GM21737 (cell line): Measurements from ENCODE around the gene ZBTB7C.

Source experiments
- ATAC-seq: cut with Tn5 transposase; IDR thresholded peaks from one replicate; pipeline ENCODE4 v1.9.1; 2021; ENCODE audit warnings: mild to moderate bottlenecking, moderate library complexity; ENCODE audit not compliant: unreplicated experiment

Gene ZBTB7C

DNA sequence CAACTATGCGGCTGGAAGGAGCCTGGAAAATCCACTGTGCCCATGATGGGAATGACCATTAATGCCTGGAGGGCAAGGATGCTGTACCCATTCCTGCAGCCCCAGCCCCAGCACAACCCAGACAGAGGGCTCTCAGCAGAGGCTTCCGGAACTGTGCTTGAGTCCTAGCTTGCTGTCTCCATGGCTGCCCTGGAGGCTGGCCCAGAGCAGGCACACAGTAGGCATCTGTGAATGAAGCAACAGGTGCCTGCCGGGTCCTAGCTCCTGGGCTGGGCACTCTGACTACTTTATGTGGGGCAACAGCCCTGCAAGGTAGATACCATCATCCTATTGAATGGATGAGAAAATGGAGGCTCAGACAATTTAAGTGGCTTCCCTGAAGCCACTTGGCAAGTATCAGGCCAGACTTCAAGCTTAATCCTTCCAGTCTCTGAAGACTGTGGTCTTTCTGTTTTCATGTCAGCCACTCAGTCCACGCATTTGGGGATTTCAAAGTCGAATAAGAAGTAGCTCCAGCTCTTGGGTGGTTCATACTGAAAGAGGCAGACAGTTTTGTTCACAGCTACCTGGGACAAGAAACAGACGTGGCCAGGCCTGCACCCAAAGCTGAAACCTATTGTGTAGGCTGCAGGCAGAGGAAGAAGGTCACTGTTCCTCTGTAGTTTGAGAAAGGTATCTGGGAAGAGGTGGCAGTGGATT, 237.5 kb downstream of the ZBTB7C start:
- no peak for ATAC-seq

DNA sequence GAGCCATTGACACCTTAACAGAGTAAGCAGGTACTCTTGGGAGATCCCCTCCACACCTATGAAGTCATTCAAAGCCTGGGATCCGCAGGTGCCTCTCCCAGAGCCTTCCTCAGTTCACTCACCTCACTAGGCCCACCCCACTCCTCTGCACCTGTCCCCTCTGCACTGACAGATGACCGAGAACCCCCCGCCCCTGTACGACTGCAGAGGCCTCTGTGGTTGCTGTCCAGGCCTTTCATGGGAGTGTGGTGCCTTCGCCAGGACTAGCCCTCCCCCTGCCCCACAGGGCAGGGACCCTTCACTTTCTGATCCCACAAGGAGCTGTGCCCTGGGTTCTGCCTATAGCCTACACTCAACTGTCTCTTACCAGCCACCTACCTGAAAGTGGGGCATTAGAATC, 238.5 kb downstream of the ZBTB7C start:
- ATAC-seq, result no peak

DNA sequence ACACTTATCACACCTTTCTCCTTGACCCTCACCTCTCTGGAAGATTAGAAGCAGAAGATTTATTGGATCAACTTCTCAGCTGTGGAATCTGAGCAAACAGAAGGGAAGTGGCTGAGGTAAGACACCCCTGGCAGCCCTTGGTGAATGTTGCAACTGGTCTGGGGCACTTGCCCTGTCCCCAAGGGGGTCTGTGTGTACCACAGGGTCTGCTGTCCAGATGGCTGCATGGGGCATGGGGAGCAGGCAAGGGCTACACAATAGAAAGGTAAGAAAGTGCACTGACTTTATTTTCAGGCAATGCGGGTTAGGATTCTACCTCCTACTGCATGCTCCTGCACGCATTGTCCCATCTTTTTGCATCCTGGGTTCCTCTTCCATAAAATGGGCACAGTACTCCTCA, 240.3 kb downstream of the ZBTB7C start:
- ATAC-seq, result no peak

DNA sequence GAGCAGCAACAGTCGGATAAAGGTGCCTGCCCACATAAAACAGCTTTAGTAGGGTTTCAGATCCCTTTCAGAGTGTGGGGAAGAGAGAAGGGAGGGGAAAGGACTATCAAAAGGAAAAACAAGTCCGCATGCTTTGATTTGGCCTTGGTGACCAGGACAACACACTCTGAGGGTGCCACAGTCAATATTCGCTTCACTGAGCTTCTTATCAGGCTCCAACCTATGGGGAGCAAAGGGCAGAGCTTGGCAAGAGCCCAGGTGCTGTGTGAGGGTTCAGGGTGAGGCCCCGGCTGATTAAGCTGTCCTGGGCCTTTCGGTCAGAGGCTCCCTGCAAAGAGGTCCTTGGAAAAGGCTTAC, 241.3 kb downstream of the ZBTB7C start:
- no peak for ATAC-seq

DNA sequence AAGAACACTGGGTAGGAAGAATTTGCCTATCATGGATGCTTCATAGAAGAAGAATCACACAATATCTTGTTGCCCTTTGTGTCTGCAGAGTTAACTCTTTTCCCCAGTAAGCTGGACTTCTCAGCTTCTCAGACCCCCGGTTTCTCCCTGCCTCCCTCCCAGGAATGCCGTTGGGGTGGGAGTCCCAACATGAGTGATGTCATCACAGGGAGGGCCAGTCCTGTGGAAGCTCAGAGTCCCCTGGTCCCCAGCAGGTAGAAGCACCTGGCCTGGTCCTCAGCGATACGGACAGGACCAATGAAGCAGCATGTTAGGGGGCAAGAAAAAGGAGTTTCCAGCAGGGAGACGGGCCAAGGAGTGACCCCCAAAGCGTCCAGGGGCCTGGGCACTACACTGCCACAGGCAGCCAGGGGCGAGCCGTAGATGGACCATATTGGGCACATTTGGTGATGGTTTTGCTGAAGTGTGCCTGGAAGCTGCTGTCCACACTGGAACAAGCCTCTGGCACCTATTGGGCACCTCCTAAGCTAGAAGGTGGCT, 242.8 kb downstream of the ZBTB7C start:
- no peak for ATAC-seq

DNA sequence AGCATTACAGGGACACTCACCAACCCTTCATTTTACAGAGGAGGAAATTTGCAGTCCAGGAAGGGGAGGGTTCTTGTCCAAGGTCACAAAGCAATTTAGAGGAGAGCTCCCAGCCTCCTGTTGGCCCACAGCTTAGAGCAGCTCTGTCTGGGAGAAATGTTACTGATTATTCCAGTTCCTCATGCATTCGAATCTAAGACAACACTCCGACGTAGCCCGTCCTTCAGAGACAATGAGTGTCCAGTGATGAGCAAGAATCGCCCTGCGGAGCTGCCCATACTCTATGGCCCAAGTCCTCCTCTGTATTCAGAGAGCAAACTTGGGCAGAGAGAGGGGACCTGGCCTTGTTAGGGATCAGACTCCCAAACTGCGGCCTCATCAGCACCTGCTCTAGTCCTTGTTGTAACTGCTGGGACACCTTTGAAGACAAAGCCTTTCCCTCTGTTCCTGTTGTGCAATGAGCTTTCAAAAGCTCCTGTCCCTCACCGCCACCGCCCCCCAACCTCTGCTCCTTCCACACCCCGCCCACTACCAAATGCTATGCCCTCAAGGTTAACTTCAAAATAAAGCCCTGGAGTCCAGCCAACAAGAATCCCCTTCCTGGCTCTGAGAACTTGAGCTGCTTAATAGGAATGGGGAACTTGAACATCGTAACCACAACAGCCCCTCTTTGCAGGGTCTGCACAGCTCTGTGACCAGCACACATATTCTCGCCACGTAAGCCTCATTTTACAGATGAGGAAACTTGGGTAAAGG, 243.9 kb downstream of the ZBTB7C start:
- no peak for ATAC-seq

DNA sequence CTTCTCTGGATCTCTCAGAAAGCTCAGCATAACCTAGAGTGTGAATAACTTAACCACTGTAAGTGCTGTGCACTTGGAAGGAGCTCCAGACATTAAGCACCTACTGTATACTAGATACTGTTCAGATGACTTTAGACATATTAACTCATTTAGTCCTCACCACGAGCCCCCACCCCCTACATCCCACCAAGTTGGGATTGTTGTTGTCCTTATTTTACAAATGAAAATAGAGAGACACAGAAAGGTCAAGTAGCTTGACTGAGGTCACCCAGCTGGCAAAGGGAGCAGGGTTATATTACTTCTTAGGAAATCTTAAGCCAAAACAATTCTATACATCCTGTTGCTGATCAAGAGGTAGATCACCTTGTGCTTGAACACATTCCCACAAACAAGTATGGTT, 244.5 kb downstream of the ZBTB7C start:
- ATAC-seq, result no peak

DNA sequence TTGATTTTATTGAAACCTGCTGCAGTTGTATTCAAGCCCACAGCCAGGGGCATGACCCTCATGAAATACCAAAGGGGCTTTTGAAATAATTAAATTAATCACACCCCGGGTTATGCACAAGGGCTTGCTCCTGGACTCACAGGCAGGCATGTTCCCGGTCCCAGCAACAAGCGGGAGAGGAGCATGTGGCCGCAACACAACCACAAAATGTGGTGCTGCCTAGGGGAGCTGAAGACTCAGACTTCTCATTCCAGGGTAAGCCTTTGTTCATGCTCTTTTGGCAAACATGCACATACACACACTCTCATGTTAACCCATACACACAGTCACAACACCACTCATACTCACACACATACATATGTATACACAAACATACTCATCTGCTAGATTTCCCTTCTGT, 245.1 kb downstream of the ZBTB7C start:
- ATAC-seq, result no peak

GRCh38 chr18:48163738-48164115, 245.5 kb downstream of the ZBTB7C start:
- ATAC-seq, result no peak

DNA sequence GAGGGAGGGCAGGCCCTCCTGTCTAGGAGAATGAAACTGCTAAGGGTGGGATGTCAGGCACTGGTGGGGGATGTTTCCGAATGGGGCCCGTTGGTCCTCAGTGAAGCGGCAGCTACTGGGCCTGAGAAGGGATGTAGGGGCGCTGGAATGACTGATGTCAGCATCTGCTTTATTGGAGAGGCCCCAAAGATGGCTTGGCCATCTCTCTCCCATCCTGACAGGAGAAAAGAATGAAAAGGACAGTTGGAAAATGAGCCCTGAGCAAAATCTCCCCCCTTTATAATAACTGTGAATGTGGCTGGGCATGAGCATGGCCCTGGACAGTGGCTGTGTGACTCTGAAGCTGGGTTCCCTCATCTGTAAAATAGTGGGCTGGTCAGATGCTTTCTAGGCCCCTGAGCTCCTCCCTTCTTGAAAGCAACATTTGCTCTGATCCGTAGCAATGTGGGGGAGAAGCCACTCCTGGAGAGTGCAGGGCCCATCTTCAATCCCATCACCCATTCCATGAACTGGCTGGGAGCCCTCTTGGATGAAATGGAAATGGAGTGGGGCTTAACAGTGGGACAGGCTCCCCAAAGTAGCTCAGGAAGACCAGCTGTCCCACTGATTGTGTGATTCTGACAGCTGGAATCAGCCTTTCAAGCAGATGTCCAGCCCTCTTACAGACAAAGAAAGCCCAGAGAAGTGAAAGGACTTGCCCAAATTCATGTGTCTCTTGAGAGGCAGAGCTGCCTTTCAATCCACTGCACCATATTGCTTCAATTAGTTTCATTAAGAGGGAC, 246.0 kb downstream of the ZBTB7C start:
- ATAC-seq, result no peak

GRCh38 chr18:48161911-48162698, 247.1 kb downstream of the ZBTB7C start:
- no peak for ATAC-seq

- no peak for ATAC-seq
These were observed 247.8 kb downstream of the ZBTB7C start for GRCh38 chr18:48161191-48161910.

- no peak for ATAC-seq
These were observed 248.6 kb downstream of the ZBTB7C start for GRCh38 chr18:48160622-48161021.

DNA sequence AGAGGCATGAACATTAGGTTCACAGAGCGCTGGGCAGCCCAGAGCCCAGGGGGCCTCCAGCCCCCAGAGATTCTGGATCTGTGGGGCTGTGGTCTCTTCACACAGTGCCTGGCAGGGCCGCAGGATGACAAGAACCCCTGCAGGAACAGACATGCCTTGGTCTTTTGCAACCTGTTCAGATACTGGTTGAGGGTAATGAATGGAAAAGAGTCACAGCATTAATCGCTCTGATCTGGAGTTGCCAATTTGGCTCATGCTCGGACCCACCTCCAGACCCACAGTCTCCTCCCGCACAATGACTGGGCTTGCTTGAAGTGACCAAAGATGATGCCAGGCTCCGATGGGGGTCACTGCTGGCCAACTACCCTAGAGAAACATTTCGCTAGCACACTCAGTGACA, 249.4 kb downstream of the ZBTB7C start:
- no peak for ATAC-seq

GRCh38 chr18:48158721-48159120, 250.5 kb downstream of the ZBTB7C start:
- no peak for ATAC-seq

- ATAC-seq, result no peak
These were observed 251.2 kb downstream of the ZBTB7C start for GRCh38 chr18:48157956-48158355.

DNA sequence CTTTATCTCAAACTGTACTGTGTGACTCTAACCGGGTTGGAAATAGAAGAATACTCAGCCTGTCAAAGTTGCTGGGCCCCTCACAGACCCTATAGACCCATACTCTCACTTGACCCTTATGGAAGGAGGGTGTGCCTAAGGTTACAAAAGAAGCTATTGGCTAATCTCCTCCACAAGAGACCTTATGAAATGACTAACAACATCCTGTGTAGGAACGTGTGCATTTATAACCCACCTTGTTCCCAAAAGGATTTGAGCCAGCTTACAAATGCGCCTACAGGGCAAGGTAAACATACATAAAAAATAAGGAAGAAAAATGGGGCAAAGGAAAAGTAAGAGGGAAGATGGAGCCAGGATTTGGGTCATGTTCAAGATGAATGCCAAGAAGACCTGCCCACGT, 253.3 kb downstream of the ZBTB7C start:
- ATAC-seq, result no peak

DNA sequence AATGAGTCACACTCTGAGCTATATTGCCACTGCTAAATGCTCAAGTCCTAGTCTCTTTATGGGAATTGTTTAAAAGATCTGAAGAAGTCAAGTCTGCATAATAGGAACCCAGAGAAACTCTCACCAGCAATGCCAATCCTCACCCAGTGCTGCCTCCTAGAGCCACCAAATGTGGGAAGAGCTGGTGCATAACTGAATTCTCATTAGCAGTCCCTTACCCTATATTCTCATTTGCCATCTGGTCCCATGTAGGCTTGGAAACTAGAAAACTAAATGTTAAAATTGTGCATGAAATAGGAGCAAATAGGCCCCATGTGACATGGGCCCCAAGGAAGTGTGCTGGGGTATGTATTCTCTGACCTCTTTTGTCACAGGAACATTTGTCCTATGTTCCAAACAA, 254.4 kb downstream of the ZBTB7C start:
- no peak for ATAC-seq

GRCh38 chr18:48153613-48154481, 255.3 kb downstream of the ZBTB7C start:
- ATAC-seq, result no peak
